ENCODE measurements around the gene SSR1.

DNA sequence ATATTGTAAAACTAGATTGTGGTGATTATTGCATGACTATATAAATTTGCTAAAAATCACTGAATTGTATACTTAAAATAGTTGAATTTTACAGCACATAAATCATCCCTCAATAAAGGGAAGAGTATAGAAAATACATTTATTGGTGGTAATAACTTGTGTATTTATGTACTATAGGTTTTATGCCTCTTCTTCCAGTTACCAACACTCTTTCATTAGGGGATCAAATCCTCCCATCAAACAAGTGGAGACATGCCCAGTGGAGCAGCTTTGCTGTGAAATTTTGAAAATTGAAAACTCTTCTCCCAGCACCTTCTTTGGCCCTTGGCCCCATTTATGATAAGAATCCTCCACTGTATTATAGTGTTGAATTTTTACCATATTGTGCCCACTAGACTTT, 10.1 kb upstream of the SSR1 start:
- TF ChIP-seq, protein P1, sequence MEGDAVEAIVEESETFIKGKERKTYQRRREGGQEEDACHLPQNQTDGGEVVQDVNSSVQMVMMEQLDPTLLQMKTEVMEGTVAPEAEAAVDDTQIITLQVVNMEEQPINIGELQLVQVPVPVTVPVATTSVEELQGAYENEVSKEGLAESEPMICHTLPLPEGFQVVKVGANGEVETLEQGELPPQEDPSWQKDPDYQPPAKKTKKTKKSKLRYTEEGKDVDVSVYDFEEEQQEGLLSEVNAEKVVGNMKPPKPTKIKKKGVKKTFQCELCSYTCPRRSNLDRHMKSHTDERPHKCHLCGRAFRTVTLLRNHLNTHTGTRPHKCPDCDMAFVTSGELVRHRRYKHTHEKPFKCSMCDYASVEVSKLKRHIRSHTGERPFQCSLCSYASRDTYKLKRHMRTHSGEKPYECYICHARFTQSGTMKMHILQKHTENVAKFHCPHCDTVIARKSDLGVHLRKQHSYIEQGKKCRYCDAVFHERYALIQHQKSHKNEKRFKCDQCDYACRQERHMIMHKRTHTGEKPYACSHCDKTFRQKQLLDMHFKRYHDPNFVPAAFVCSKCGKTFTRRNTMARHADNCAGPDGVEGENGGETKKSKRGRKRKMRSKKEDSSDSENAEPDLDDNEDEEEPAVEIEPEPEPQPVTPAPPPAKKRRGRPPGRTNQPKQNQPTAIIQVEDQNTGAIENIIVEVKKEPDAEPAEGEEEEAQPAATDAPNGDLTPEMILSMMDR (IDR thresholded peaks at IDR 0.05; ENCODE audit: insufficient read depth, low read depth, low read length) = no peak
- TF ChIP-seq EZH2 (IDR thresholded peaks at IDR 0.05; ENCODE audit: insufficient read depth, low read length) = no peak

All from astrocyte (in vitro differentiated cells and primary cell).